Breast epithelium (tissue), 4 donors: ENCODE results near the gene SPINT1. TPM values are rescaled to one million over a fixed set of nuclear protein-coding genes. Genes with fewer than 3 reads are reported as not detected.
"Not testable (repeated sequence)": the region's sequence is repeated elsewhere in the genome, so short reads cannot be mapped to it uniquely, and the experiment has no call there.

Experiments
- DNase-seq, 2 donors: peaks; one replicate each; pipeline ENCODE4 v3.0.0-alpha.2; 2019; ENCODE audit warnings: low spot score in 2 of 2
- H3K27ac ChIP-seq, 2 donors: fragments of 200-600 bp; sonication (generic) in 1 of 2; one replicate each; pipeline ENCODE4 v1.5.1; 2016 to 2019; ENCODE audit warnings: mild to moderate bottlenecking in 1 of 2
- H3K27me3 ChIP-seq, 2 donors: fragments of 200-600 bp; sonication (generic) in 1 of 2; one replicate each; pipeline versions ENCODE4 v1.5.1 to v1.6.0; 2017 to 2019; ENCODE audit warnings: control low read depth in 1 of 2, mild to moderate bottlenecking in 1 of 2
- H3K36me3 ChIP-seq: fragments of 200-600 bp; one replicate; pipeline ENCODE4 v1.5.1; 2019
- H3K4me1 ChIP-seq, 2 donors: fragments of 200-600 bp; sonication (generic); one replicate each; pipeline ENCODE4 v1.5.1; 2016 to 2019; ENCODE audit warnings: control low read depth in 1 of 2
- H3K4me3 ChIP-seq, 3 donors: fragments of 200-600 bp; sonication (generic); 1 replicate in 2 of 3; 2 replicates in 1 of 3; pipeline ENCODE4 v1.5.1; 2016 to 2019; ENCODE audit warnings: mild to moderate bottlenecking in 3 of 3, moderate library complexity in 2 of 3
- H3K9me3 ChIP-seq, 2 donors: fragments of 200-600 bp; sonication (generic) in 1 of 2; one replicate each; pipeline ENCODE4 v1.5.1; 2016 to 2019; ENCODE audit warnings: control low read depth in 1 of 2
- CTCF ChIP-seq, 3 donors: fragments of 450-650 bp; IDR thresholded peaks; one replicate each; pipeline ENCODE4 v1.5.1; 2016 to 2017; ENCODE audit warnings: antibody characterized with exemption in 3 of 3, mild to moderate bottlenecking in 3 of 3, moderate library complexity in 3 of 3
- POLR2A ChIP-seq: fragments of 450-650 bp; IDR thresholded peaks from one replicate; pipeline ENCODE4 v1.6.1; 2016; ENCODE audit warnings: antibody characterized with exemption, mild to moderate bottlenecking, moderate library complexity
- POLR2AphosphoS5 ChIP-seq, 3 donors: sonication (generic); formaldehyde crosslinking; IDR thresholded peaks; one replicate each; pipeline ENCODE4 v1.6.1; 2017; ENCODE audit warnings: antibody characterized with exemption in 3 of 3
- intact Hi-C: fragments of 100-400 bp; cut with DNase I; formaldehyde crosslinking; loops from one replicate; pipeline ENCODE4 v1.15.1; 2023; ENCODE audit warnings: low total_unique reads
- total RNA-seq, 3 donors: library from RNA; depleted of rRNA; stranded (reverse); fragments of >200 nt; gene quantifications; one replicate each; pipeline ENCODE4 v1.1.0, GENCODE V29; 2016

Gene SPINT1
- total RNA-seq, 3 donors from 2014 or later: 1.8 to 134 (median 86.5) TPM

- Histone ChIP-seq H3K27me3 (no peaks in the 10 kb centered on the region), H3K36me3 (no peaks in the 10 kb centered on the region), H3K9me3 (no peaks in the 10 kb centered on the region), H3K4me1 (peaks cover 0 to 5% of the 10 kb centered on the region in 2 donors), H3K27ac (peak overlapping the region in 1 of 2 donors; percentile 48), H3K4me3 (no peak overlapping the region)
- TF ChIP-seq POLR2AphosphoS5 (IDR thresholded peaks at IDR 0.05): no peak
- peak; percentile 48 to 82 (median 71) for TF ChIP-seq CTCF (IDR thresholded peaks at IDR 0.05)
- TF ChIP-seq POLR2A: no peak
- intact Hi-C loops: no loop called here
- peak; percentile 79 to 88 for DNase-seq
These were observed 15.5 kb downstream of the SPINT1 start for GRCh38 chr15:40859206-40859851.

GRCh38 chr15:40861147-40861546 lies 17.3 kb downstream of the SPINT1 start:
- DNase-seq, H3K9me3 ChIP-seq, H3K27ac ChIP-seq, H3K4me3 ChIP-seq, H3K36me3 ChIP-seq, H3K27me3 ChIP-seq, H3K4me1 ChIP-seq, intact Hi-C loops: not testable (repeated sequence)

GRCh38 chr15:40863660-40864270 lies 19.9 kb downstream of the SPINT1 start:
- no peak for DNase-seq
- Histone ChIP-seq H3K4me3 (no peak overlapping the region), H3K36me3 (no peaks in the 10 kb centered on the region), H3K4me1 (no peaks in the 10 kb centered on the region), H3K9me3 (no peaks in the 10 kb centered on the region), H3K27me3 (no peaks in the 10 kb centered on the region), H3K27ac (peak overlapping the region in 1 of 2 donors; percentile 70)
- TF ChIP-seq POLR2A (no peak), POLR2AphosphoS5 (IDR thresholded peaks at IDR 0.05) (no peak), CTCF (IDR thresholded peaks at IDR 0.05) (no peak)
- intact Hi-C loops: no loop called here

GRCh38 chr15:40867199-40867598 lies 23.4 kb downstream of the SPINT1 start:
- no peaks in the 10 kb centered on the region for H3K27me3 ChIP-seq
- TF ChIP-seq CTCF (IDR thresholded peaks at IDR 0.05) (no peak), POLR2A (no peak), POLR2AphosphoS5 (IDR thresholded peaks at IDR 0.05) (no peak)

GRCh38 chr15:40869686-40870085 lies 25.8 kb downstream of the SPINT1 start:
- no peak for TF ChIP-seq POLR2AphosphoS5 (IDR thresholded peaks at IDR 0.05)
- TF ChIP-seq POLR2A: no peak
- no peak for TF ChIP-seq CTCF (IDR thresholded peaks at IDR 0.05)
- no peak overlapping the region for H3K4me3 ChIP-seq
- DNase-seq: no peak
- H3K4me1 ChIP-seq: no peaks in the 10 kb centered on the region
- H3K36me3 ChIP-seq: no peaks in the 10 kb centered on the region
- no peaks in the 10 kb centered on the region for H3K9me3 ChIP-seq
- H3K27me3 ChIP-seq: no peaks in the 10 kb centered on the region
- H3K27ac ChIP-seq: peak overlapping the region; percentile 94 to 96
- intact Hi-C loops: no loop called here

More at GRCh38 chr15:40867199-40867598, 23.4 kb downstream of the SPINT1 start:
- Histone ChIP-seq H3K36me3 (no peaks in the 10 kb centered on the region), H3K4me3 (no peak overlapping the region), H3K4me1 (no peaks in the 10 kb centered on the region), H3K9me3 (no peaks in the 10 kb centered on the region), H3K27ac (no peak overlapping the region)
- DNase-seq: no peak
- intact Hi-C loops: no loop called here
